M059J (cell line): Measurements from ENCODE around the gene ST8SIA2. TPM values are rescaled to one million over a fixed set of nuclear protein-coding genes. Genes with fewer than 3 reads are reported as not detected.

Experiments
- DNase-seq: peaks from one replicate; pipeline ENCODE4 v3.0.0-alpha.2; 2012; ENCODE audit warnings: low read depth
- total RNA-seq: library from RNA; depleted of rRNA; stranded (reverse); fragments of >200 nt; shearing (Covaris generic); gene quantifications from 2 replicates; pipeline ENCODE4 v1.2.3, GENCODE V29; 2014

Gene ST8SIA2
- total RNA-seq, 1 experiment from 2014 or later = 1.5 TPM

GRCh38 chr15:92485441-92485840 lies 91.8 kb downstream of the ST8SIA2 start:
- DNase-seq = no peak

GRCh38 chr15:92492551-92493115 lies 99.0 kb downstream of the ST8SIA2 start:
- DNase-seq = no peak

DNA sequence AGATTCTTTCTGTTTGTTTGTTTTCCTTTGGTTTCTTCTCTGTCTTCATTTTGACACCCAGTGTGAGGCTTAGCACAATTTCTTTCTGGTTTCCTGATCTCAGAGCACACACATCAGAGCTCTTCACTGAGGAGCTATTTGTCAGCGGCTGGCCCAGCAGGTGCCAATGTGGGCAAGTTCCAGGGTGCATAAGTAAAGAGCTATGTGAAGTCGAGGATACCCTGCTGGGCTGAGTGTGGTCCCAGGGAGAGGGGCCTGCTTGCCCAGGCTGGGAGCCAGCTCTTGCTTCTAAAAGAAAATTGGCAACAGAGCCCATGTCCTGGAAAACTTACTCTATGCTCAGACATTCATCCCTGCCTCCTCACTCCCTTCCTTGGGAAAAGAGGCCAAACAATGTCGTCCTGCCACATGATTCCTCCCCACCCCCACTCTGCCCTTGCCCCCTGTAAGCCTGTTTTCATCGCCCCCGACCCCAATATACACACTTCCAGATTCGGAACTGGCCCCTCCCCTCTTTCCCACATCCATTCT lies 101.2 kb downstream of the ST8SIA2 start:
- no peak for DNase-seq

- DNase-seq = no peak
Observed at GRCh38 chr15:92495446-92495845, 101.8 kb downstream of the ST8SIA2 start.

- DNase-seq = no peak
Observed at GRCh38 chr15:92499731-92500530, 106.2 kb downstream of the ST8SIA2 start.

DNA sequence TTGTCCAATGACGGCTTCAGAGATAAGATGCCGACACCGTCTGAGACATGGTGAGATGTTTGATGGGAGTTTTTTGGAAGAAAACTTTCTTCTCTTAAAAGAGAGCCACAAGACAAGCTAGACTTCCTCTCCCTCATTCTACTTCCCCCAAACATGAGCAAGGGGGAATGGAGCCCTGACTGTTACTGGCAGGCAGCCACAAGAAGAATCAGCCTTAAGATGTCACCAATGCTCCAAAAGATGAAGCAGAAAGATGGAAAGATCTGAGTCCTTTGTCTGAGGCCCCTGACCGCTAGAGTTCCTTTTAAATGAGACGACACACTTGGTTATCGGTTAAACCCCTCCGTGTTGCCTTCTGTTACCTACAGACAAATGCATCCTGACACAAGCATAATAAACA lies 108.7 kb downstream of the ST8SIA2 start:
- DNase-seq = no peak

DNA sequence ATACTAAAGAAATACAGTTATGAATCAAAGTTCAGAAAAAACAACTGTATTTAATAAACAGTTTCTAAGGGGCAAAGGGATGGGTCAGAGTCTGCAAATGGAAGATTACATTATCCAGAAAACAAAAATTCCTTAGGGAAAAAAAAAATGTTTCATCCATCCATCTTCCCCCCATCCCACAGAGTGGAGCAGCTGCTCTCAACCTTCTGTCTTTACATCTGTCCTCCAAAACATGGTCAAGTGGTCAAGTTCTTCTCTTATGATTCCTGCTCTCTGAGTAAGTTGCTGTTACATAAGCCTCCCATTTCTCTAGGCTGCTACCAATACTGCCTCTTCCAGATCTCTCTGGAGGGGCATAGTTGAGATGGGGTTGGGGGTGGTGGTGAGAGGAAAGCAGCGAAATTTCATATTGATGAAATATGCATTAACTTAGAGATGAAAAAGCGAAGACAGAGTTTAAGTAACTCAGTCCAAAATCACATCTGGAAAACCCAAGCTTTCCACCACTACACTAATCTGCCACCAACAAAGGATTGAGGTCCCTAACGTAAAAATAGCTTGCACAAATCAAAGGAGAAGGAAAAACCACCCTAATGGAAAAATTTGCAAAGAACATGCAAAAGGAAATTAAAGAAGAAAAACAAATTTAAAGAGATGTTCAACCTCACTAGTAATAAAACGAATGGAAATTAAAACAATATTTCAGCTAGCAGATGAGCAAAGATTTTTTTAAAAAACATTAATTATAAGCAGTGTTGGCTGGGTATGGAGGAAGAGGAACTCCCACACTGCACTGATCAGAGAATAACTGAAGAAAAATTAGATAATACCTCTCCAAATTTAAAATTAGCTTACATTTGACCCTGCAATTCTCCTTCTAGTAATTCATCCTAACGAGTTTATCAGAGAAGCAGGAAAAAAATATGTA lies 109.5 kb downstream of the ST8SIA2 start:
- DNase-seq = no peak

DNA sequence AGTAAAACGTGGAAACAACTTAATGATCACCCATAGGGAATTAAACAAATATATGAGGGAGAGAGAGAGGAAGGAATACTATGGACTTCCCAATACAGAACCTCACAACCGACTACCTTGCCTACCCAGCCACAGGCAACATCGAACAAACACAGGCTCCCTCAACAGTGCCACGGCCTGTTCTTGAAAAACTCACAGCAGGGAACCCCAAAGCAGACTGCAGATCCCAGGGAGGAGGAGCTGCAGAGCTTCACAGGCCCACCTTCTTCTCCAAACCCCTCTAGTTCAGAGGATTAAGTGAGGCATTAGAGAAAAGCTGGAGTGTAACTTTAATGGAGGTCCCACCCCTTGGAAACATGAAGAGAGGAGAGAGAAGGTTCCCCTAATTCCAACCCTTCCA lies 110.2 kb downstream of the ST8SIA2 start:
- no peak for DNase-seq

- no peak for DNase-seq
Observed at GRCh38 chr15:92505611-92506010, 111.9 kb downstream of the ST8SIA2 start.

DNA sequence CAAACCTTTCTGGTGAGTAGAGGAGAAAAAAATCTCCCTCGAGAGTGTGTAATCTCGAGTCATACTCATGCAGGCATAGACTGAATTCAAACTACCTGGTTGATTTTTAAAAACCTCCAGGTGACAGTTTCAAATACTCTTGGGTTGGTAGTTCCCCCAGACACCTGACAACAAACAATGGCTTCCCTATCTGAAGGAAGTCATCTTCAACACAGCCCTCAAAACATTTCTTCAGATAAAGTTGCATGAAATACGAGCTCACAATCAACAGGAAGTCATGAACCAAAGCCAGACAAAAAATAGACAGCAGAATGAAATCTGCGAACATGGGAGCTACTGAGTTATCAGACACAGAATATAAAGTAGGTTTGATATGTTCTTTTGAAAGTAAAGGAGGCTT lies 112.8 kb downstream of the ST8SIA2 start:
- no peak for DNase-seq

DNA sequence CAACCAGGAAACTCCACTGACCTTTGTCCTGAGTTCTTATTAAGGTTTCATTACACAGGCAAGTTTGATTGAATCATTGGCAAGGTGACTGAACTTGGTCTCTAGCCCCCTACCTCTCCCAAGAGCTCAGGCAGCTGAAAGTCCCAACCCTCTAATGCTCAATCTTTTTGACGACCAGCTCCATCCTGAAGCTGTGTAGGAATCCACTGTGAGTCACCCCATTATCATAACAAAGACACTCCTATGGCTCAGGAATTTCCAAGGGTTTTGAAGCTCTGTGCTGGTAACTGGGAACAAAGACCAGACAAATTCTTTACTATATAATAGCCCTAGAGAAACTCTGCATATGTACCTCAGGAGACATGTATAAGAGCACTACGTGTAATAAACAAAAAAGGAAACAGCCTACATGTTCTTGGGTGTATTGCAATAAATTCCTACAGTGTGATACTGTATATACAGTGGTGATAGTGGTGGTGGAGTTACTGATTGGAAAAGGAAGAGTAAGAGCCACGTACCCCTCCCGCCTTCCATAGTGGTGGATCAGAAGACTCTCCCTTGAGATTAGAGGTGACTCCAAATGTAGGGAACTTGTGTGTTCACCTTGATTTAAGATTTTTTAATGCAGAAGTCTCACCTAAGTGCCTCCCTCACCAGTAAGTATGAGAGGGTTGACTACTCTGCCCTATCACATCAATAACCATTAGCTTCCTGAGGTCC lies 116.6 kb downstream of the ST8SIA2 start:
- peak; percentile 57 for DNase-seq
